OCI-LY7 (cell line): Measurements from ENCODE around the gene PTGES3L.

ENCODE experiments used
- CTCF ChIP-seq: fragments of 200-600 bp; sonication (generic); conservative IDR thresholded peaks from 2 replicates; pipeline ENCODE4 v1.5.1; 2014; ENCODE audit warnings: mild to moderate bottlenecking, antibody characterized with exemption, low read length, moderate library complexity, mixed read lengths
- EZH2phosphoT487 ChIP-seq: fragments of 200-600 bp; sonication (generic); IDR thresholded peaks from 2 replicates; pipeline ENCODE4 v1.6.1; 2018; ENCODE audit warnings: low read depth, borderline replicate concordance, mild to moderate bottlenecking, mixed run types, antibody characterized with exemption, low read length, moderate library complexity, mixed read lengths

GRCh38 chr17:43020789-43021740 lies 41.2 kb upstream of the PTGES3L start:
- no peak for TF ChIP-seq CTCF
- TF ChIP-seq EZH2phosphoT487, result no peak
